Parathyroid adenoma (tissue), 2 donors: ENCODE results near the gene PROS1.
"Not testable (repeated sequence)": the region's sequence is repeated elsewhere in the genome, so short reads cannot be mapped to it uniquely, and the experiment has no call there.

Source experiments
- H2AFZ ChIP-seq: fragments of 300-600 bp; sonication (generic); one replicate; pipeline ENCODE4 v1.7.0; 2017; ENCODE audit warnings: antibody characterized with exemption, mild to moderate bottlenecking
- H3K27ac ChIP-seq: fragments of 300-600 bp; sonication (generic); one replicate; pipeline ENCODE4 v1.7.0; 2017
- H3K27me3 ChIP-seq: fragments of 300-600 bp; sonication (generic); one replicate; pipeline ENCODE4 v1.7.0; 2017; ENCODE audit warnings: low read length; ENCODE audit not compliant: control insufficient read depth, insufficient read depth
- H3K36me3 ChIP-seq: fragments of 300-600 bp; sonication (generic); one replicate; pipeline ENCODE4 v1.7.0; 2017; ENCODE audit warnings: low read length; ENCODE audit not compliant: control insufficient read depth, insufficient read depth
- H3K4me1 ChIP-seq: fragments of 300-600 bp; sonication (generic); one replicate; pipeline ENCODE4 v1.7.0; 2017; ENCODE audit warnings: control low read depth
- H3K4me2 ChIP-seq: fragments of 300-600 bp; sonication (generic); one replicate; pipeline ENCODE4 v1.7.0; 2017; ENCODE audit warnings: low read length
- H3K4me3 ChIP-seq: fragments of 300-600 bp; sonication (generic); one replicate; pipeline ENCODE4 v1.7.0; 2017; ENCODE audit warnings: low read depth, low read length
- H3K79me2 ChIP-seq: fragments of 300-600 bp; sonication (generic); one replicate; pipeline ENCODE4 v1.7.0; 2017; ENCODE audit warnings: control low read depth
- H3K9ac ChIP-seq: fragments of 300-600 bp; sonication (generic); one replicate; pipeline ENCODE4 v1.7.0; 2017; ENCODE audit warnings: mild to moderate bottlenecking
- H3K9me3 ChIP-seq: fragments of 300-600 bp; sonication (generic); one replicate; pipeline ENCODE4 v1.7.0; 2017; ENCODE audit warnings: low read length; ENCODE audit not compliant: control insufficient read depth
- TF ChIP-seq, protein P1 (sequence below): fragments of 300-600 bp; sonication (generic); IDR thresholded peaks from one replicate; pipeline ENCODE4 v1.7.0; 2017; ENCODE audit warnings: antibody characterized with exemption, mild to moderate bottlenecking
- donor health status: primary hyperparathyroidism.

Gene PROS1

DNA sequence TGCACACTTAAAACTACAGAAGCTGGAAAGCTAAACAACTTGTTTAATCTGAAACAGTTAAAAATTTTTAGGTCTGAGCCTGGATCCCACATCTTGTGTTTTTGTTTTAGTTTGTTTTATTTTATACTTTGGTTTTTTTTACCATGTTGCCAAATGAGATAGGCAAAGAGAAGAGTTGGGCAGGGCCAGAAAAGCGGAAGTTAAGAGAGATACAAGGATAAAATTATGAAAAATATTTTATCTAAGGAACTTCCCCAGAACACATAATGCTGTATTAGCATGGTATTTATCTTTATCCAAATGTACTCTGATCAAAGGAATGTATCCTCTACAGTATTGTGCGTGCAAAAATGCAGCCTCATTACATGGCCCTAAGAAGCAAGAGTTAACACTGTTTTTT, 50.7 kb downstream of the PROS1 start:
- no peaks in the 10 kb centered on the region for H3K79me2 ChIP-seq
- H3K36me3 ChIP-seq = no peaks in the 10 kb centered on the region
- no peaks in the 10 kb centered on the region for H3K9me3 ChIP-seq
- no peak overlapping the region for H3K4me3 ChIP-seq
- TF ChIP-seq, protein P1, sequence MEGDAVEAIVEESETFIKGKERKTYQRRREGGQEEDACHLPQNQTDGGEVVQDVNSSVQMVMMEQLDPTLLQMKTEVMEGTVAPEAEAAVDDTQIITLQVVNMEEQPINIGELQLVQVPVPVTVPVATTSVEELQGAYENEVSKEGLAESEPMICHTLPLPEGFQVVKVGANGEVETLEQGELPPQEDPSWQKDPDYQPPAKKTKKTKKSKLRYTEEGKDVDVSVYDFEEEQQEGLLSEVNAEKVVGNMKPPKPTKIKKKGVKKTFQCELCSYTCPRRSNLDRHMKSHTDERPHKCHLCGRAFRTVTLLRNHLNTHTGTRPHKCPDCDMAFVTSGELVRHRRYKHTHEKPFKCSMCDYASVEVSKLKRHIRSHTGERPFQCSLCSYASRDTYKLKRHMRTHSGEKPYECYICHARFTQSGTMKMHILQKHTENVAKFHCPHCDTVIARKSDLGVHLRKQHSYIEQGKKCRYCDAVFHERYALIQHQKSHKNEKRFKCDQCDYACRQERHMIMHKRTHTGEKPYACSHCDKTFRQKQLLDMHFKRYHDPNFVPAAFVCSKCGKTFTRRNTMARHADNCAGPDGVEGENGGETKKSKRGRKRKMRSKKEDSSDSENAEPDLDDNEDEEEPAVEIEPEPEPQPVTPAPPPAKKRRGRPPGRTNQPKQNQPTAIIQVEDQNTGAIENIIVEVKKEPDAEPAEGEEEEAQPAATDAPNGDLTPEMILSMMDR = no peak
- no peak overlapping the region for H2AFZ ChIP-seq
- H3K27me3 ChIP-seq = no peaks in the 10 kb centered on the region
- no peak overlapping the region for H3K27ac ChIP-seq
- no peak overlapping the region for H3K9ac ChIP-seq
- no peaks in the 10 kb centered on the region for H3K4me1 ChIP-seq
- H3K4me2 ChIP-seq = no peak overlapping the region

DNA sequence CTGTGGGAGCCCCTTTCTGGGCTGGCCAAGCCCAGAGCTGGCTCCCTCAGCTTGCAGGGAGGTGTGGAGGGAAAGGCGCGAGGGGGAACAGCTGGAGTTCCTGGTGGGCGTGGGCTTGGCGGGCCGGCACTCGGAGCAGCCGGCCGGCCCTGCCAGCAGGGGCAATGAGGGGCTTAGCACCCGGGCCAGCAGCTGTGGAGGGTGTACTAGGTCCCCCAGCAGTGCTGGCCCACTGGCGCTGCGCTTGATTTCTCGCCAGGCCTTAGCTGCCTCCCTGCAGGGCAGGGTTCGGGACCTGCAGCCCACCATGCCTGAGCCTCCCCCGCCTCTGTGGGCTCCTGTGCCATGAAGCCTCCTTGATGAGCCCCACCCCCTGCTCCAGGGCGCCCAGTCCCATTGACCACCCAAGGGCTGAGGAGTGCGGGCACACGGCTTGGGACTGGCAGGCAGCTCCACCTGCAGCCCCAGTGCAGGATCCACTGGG, 56.1 kb downstream of the PROS1 start:
- H2AFZ ChIP-seq, H3K9me3 ChIP-seq, H3K4me1 ChIP-seq, H3K27me3 ChIP-seq, H3K27ac ChIP-seq, H3K4me2 ChIP-seq, H3K9ac ChIP-seq, H3K36me3 ChIP-seq, H3K79me2 ChIP-seq, H3K4me3 ChIP-seq: not testable (repeated sequence)

GRCh38 chr3:93913623-93914022, 60.1 kb downstream of the PROS1 start:
- not testable (repeated sequence) for H3K9me3 ChIP-seq, H3K9ac ChIP-seq, H3K36me3 ChIP-seq, H2AFZ ChIP-seq, H3K27ac ChIP-seq, H3K27me3 ChIP-seq, H3K79me2 ChIP-seq, H3K4me3 ChIP-seq, H3K4me2 ChIP-seq, H3K4me1 ChIP-seq

DNA sequence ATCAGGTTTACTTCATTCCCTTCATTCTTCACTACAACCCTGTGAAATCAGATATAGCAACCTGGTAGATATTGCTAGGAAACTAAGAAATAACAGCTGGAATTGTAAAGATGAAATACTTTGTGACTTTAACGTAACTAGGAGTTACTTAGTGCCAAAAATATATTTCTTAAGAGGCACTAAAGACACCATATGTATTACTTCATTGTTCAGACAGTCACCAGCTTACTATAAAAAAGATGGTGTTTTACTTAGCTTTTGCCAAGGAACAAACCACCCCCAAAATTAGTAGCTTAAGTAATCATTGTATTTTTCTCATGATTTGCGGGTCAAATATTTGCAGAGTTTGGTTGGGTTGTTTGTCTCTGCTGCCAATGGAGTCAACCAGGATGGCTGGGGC, 62.5 kb downstream of the PROS1 start:
- Histone ChIP-seq H3K27ac (no peak overlapping the region), H3K27me3 (no peaks in the 10 kb centered on the region), H3K4me1 (no peaks in the 10 kb centered on the region), H3K9me3 (no peaks in the 10 kb centered on the region), H3K9ac (no peak overlapping the region), H3K79me2 (no peaks in the 10 kb centered on the region), H2AFZ (no peak overlapping the region), H3K36me3 (no peaks in the 10 kb centered on the region), H3K4me3 (no peak overlapping the region), H3K4me2 (no peak overlapping the region)
- TF ChIP-seq, protein P1 = no peak

- Histone ChIP-seq H3K27ac (no peak overlapping the region), H3K9ac (no peak overlapping the region), H3K4me3 (no peak overlapping the region), H3K27me3 (no peaks in the 10 kb centered on the region), H2AFZ (no peak overlapping the region), H3K79me2 (no peaks in the 10 kb centered on the region), H3K4me1 (no peaks in the 10 kb centered on the region), H3K36me3 (no peaks in the 10 kb centered on the region), H3K9me3 (no peaks in the 10 kb centered on the region), H3K4me2 (no peak overlapping the region)
- TF ChIP-seq, protein P1 = no peak
These were observed 63.6 kb downstream of the PROS1 start for GRCh38 chr3:93910097-93910496.

DNA sequence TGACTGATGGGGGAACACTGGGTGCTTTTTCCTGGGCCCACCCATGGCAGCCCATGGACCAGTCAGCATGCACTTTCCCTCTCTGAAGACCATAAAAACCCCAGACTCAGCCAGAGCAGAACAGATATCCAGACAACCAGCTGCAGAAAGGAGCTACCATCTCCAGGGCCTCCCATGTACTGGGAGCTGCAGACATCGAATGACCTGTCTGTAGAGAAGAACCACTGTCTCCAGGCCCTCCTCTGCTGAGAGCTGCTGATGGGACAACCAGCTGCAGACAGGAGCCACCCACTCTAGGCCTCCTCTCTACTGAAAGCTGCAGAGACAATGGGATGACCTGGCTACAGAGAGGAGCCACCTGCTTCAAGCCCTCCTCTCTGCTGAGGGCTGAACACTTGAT, 66.6 kb downstream of the PROS1 start:
- H2AFZ ChIP-seq = no peak overlapping the region
- H3K27me3 ChIP-seq = no peaks in the 10 kb centered on the region
- no peak overlapping the region for H3K27ac ChIP-seq
- no peaks in the 10 kb centered on the region for H3K79me2 ChIP-seq
- H3K9ac ChIP-seq = no peak overlapping the region
- H3K4me2 ChIP-seq = no peak overlapping the region
- H3K4me3 ChIP-seq = no peak overlapping the region
- H3K4me1 ChIP-seq = no peaks in the 10 kb centered on the region
- H3K9me3 ChIP-seq = no peaks in the 10 kb centered on the region
- TF ChIP-seq, protein P1 = no peak
- H3K36me3 ChIP-seq = no peaks in the 10 kb centered on the region
